ENCODE results near the gene ZDHHC1.
"Not testable (repeated sequence)": the region's sequence is repeated elsewhere in the genome, so short reads cannot be mapped to it uniquely, and the experiment has no call there.

The ZDHHC1 gene

GRCh38 chr16:67386861-67387455, 29.3 kb downstream of the ZDHHC1 start:
- Histone ChIP-seq H3K9me3 (ENCODE audit: insufficient read depth, low read length) (no peaks in the 10 kb centered on the region), H2AFZ (ENCODE audit: low read depth, low read length) (no peak overlapping the region), H3K36me3 (replicated peaks; ENCODE audit: low read depth, low read length) (no peaks in the 10 kb centered on the region), H3K4me2 (ENCODE audit: low read length) (no peak overlapping the region), H3K9ac (ENCODE audit: low read length) (no peak overlapping the region), H4K20me1 (ENCODE audit: insufficient read depth, low read length) (no peaks in the 10 kb centered on the region), H3K4me3 (ENCODE audit: low read length) (no peak overlapping the region), H3K4me1 (ENCODE audit: low read length) (no peaks in the 10 kb centered on the region), H3K79me2 (ENCODE audit: low read length) (no peaks in the 10 kb centered on the region), H3K27ac (ENCODE audit: low read length) (no peak overlapping the region), H3K27me3 (ENCODE audit: low read depth, low read length) (no peaks in the 10 kb centered on the region)
- TF ChIP-seq EZH2phosphoT487 (IDR thresholded peaks at IDR 0.05; ENCODE audit: low read depth): no peak
- TF ChIP-seq CTCF (IDR thresholded peaks at IDR 0.05; ENCODE audit: low read depth, low read length): no peak

- TF ChIP-seq EZH2phosphoT487 (IDR thresholded peaks at IDR 0.05; ENCODE audit: low read depth) (no peak), CTCF (IDR thresholded peaks at IDR 0.05; ENCODE audit: low read depth, low read length) (no peak)
- Histone ChIP-seq H3K27me3 (ENCODE audit: low read depth, low read length) (no peaks in the 10 kb centered on the region), H3K36me3 (replicated peaks; ENCODE audit: low read depth, low read length) (no peaks in the 10 kb centered on the region), H3K4me3 (ENCODE audit: low read length) (no peak overlapping the region), H4K20me1 (ENCODE audit: insufficient read depth, low read length) (no peaks in the 10 kb centered on the region), H3K27ac (ENCODE audit: low read length) (no peak overlapping the region), H3K9ac (ENCODE audit: low read length) (no peak overlapping the region), H3K4me2 (ENCODE audit: low read length) (no peak overlapping the region), H2AFZ (ENCODE audit: low read depth, low read length) (no peak overlapping the region), H3K4me1 (ENCODE audit: low read length) (no peaks in the 10 kb centered on the region), H3K9me3 (ENCODE audit: insufficient read depth, low read length) (no peaks in the 10 kb centered on the region), H3K79me2 (ENCODE audit: low read length) (no peaks in the 10 kb centered on the region)
These were observed 31.3 kb downstream of the ZDHHC1 start for GRCh38 chr16:67384778-67385510.

GRCh38 chr16:67383284-67383683, 33.0 kb downstream of the ZDHHC1 start:
- H3K79me2 ChIP-seq (ENCODE audit: low read length): no peaks in the 10 kb centered on the region
- no peaks in the 10 kb centered on the region for H3K4me1 ChIP-seq (ENCODE audit: low read length)
- H3K4me2 ChIP-seq (ENCODE audit: low read length): no peak overlapping the region
- no peaks in the 10 kb centered on the region for H3K36me3 ChIP-seq (replicated peaks; ENCODE audit: low read depth, low read length)
- no peaks in the 10 kb centered on the region for H3K27me3 ChIP-seq (ENCODE audit: low read depth, low read length)
- TF ChIP-seq EZH2phosphoT487 (IDR thresholded peaks at IDR 0.05; ENCODE audit: low read depth): no peak
- TF ChIP-seq CTCF (IDR thresholded peaks at IDR 0.05; ENCODE audit: low read depth, low read length): no peak
- no peak overlapping the region for H3K27ac ChIP-seq (ENCODE audit: low read length)
- H4K20me1 ChIP-seq (ENCODE audit: insufficient read depth, low read length): no peaks in the 10 kb centered on the region
- H3K9ac ChIP-seq (ENCODE audit: low read length): no peak overlapping the region
- H3K9me3 ChIP-seq (ENCODE audit: insufficient read depth, low read length): no peaks in the 10 kb centered on the region
- H2AFZ ChIP-seq (ENCODE audit: low read depth, low read length): no peak overlapping the region
- no peak overlapping the region for H3K4me3 ChIP-seq (ENCODE audit: low read length)

GRCh38 chr16:67378642-67379041, 37.6 kb downstream of the ZDHHC1 start:
- no peaks in the 10 kb centered on the region for H3K79me2 ChIP-seq (ENCODE audit: low read length)
- H3K4me3 ChIP-seq (ENCODE audit: low read length): no peak overlapping the region
- no peaks in the 10 kb centered on the region for H3K4me1 ChIP-seq (ENCODE audit: low read length)
- no peak for TF ChIP-seq EZH2phosphoT487 (IDR thresholded peaks at IDR 0.05; ENCODE audit: low read depth)
- TF ChIP-seq CTCF (IDR thresholded peaks at IDR 0.05; ENCODE audit: low read depth, low read length): no peak
- no peak overlapping the region for H2AFZ ChIP-seq (ENCODE audit: low read depth, low read length)
- H3K36me3 ChIP-seq (replicated peaks; ENCODE audit: low read depth, low read length): no peaks in the 10 kb centered on the region
- no peak overlapping the region for H3K27ac ChIP-seq (ENCODE audit: low read length)
- no peak overlapping the region for H3K9ac ChIP-seq (ENCODE audit: low read length)
- H3K4me2 ChIP-seq (ENCODE audit: low read length): no peak overlapping the region
- H3K27me3 ChIP-seq (ENCODE audit: low read depth, low read length): no peaks in the 10 kb centered on the region
- H3K9me3 ChIP-seq (ENCODE audit: insufficient read depth, low read length): no peaks in the 10 kb centered on the region
- no peaks in the 10 kb centered on the region for H4K20me1 ChIP-seq (ENCODE audit: insufficient read depth, low read length)

- H3K4me2 ChIP-seq (ENCODE audit: low read length); H3K4me3 ChIP-seq (ENCODE audit: low read length); H3K27ac ChIP-seq (ENCODE audit: low read length); H3K36me3 ChIP-seq (replicated peaks; ENCODE audit: low read depth, low read length); H3K27me3 ChIP-seq (ENCODE audit: low read depth, low read length); H3K4me1 ChIP-seq (ENCODE audit: low read length); H4K20me1 ChIP-seq (ENCODE audit: insufficient read depth, low read length); H2AFZ ChIP-seq (ENCODE audit: low read depth, low read length); H3K79me2 ChIP-seq (ENCODE audit: low read length); H3K9ac ChIP-seq (ENCODE audit: low read length); H3K9me3 ChIP-seq (ENCODE audit: insufficient read depth, low read length): not testable (repeated sequence)
These were observed 40.3 kb downstream of the ZDHHC1 start for GRCh38 chr16:67376012-67376411.

Data from OCI-LY3 (cell line).